Spleen (tissue), 7 donors: Measurements from ENCODE around the gene RDH11.

Source experiments
- CTCF ChIP-seq, 11 experiments: fragments of 200-600 bp in 7 of 11; fragments of 450-650 bp in 4 of 11; sonication (generic) in 4 of 11; IDR thresholded peaks in 8 of 11; conservative IDR thresholded peaks in 3 of 11; 1 replicate in 7 of 11; 2 replicates in 4 of 11; pipeline versions ENCODE4 v1.4.0 to v1.8.0; 2016 to 2021; ENCODE audit warnings: antibody characterized with exemption in 11 of 11, inconsistent platforms in 4 of 11, mild to moderate bottlenecking in 1 of 11
- POLR2A ChIP-seq, 3 donors: fragments of 450-650 bp; IDR thresholded peaks; one replicate each; pipeline ENCODE4 v1.5.1; 2017; ENCODE audit warnings: antibody characterized with exemption in 3 of 3, mild to moderate bottlenecking in 1 of 3
- POLR2AphosphoS5 ChIP-seq, 3 donors: sonication (generic); formaldehyde crosslinking; IDR thresholded peaks; one replicate each; pipeline ENCODE4 v1.5.1; 2017; ENCODE audit warnings: antibody characterized with exemption in 3 of 3
- donor health status: DM: no; HTN: no; CAD: no; lungs with moderate emphysema.
- donor health status: DM: no; HTN: no; CAD: no.
- donor health status: DM: no; HTN: no; CAD: no.

- no peak for TF ChIP-seq POLR2AphosphoS5 (IDR thresholded peaks at IDR 0.05)
- TF ChIP-seq CTCF (IDR thresholded peaks at IDR 0.05 in 8 of 11, conservative IDR thresholded peaks at IDR 0.05 in 3 of 11), result no peak
- no peak for TF ChIP-seq POLR2A (IDR thresholded peaks at IDR 0.05)
Observed at GRCh38 chr14:67646131-67646530, 49.4 kb downstream of the RDH11 start.
